GM19324 (cell line): ENCODE data around the gene POC1B.
A peak's percentile ranks its signal among the peaks of the same experiment; 100 is the strongest.

Experiments used
- ATAC-seq: cut with Tn5 transposase; IDR thresholded peaks from one replicate; pipeline ENCODE4 v1.9.1; 2021; ENCODE audit warnings: mild to moderate bottlenecking, moderate library complexity; ENCODE audit not compliant: unreplicated experiment, low FRiP score

The POC1B gene

GRCh38 chr12:89525824-89526770 is at the start of gene POC1B:
TSS of gene POC1B (minus strand) at chr12:89526047. CDS start at chr12:89525895, 152 bp downstream.
- ATAC-seq: peak; percentile 82

GRCh38 chr12:89575374-89575773 is 49.5 kb upstream of the POC1B start:
- no peak for ATAC-seq

DNA sequence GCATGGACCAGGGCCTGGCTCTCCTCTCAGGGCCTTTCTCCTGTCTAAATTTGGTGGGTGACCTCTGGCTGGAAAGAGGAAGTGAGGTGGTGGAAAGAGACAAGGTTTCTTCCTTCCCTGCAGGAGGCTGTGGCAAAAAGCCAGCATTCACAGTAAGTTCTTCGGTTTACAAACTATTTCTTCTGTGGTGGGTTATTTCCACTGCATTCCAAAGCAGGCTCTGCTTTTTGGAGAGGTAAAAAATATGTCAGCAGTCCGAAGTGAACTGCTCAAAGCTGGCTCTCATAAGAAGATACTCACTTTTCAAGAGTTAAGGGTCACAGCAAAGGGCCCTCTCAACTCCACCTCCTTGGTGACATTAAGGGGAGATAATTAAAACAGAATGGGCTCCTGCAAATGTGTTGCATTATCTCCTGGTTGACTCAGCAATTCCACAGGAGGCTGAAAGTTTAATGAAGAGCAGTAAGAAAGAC is 48.9 kb upstream of the POC1B start:
- ATAC-seq: no peak

- no peak for ATAC-seq
These were observed 47.4 kb upstream of the POC1B start for GRCh38 chr12:89573051-89573810.

- no peak for ATAC-seq
These were observed 45.8 kb upstream of the POC1B start for GRCh38 chr12:89571491-89572195.

DNA sequence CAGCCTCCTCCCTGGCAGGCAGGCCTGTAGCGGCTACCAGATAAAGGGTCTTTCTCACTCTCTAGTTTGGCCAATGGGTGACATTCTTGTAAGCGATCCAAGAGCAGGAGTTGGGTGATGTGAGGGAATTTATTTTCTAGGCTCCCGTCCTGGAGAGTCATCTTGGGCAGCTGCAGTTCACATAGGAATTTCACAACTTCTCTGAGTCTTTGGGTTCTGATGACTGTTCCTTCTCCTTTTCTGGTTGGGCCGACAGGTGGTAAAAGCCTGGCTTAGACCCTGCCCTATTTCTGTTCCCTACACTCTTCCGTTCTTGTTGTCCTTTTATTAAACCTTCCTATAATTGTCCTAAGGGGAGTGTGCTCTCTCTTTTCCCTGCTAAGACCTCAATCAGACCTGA is 42.6 kb upstream of the POC1B start:
- ATAC-seq: no peak

DNA sequence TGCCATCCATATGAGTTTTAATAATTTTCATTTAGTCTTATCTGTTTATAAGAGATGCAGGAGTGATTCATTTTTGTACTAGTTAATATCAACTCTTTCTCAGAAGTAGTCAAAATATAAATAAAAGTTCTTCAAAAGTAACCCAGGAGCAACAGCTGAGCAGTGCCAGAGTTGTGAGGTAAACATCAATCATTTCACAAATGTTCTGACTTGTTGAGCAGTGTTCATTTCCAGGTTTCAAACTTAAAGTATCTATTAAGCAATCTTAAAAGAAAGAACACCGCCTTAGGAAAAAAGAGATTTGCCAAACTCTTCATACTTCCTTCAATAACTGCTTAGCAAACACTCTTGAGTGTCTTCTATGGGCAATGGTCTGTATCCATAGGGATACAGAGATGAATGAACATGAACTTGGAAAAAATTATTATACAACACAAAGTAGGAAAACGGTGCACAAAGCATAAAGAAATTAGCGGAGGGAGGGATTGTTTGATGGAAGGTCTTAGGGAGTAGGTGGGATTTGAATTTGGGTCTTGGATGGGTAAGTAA is 41.9 kb upstream of the POC1B start:
- ATAC-seq: no peak

GRCh38 chr12:89566615-89567014 is 40.8 kb upstream of the POC1B start:
- no peak for ATAC-seq

DNA sequence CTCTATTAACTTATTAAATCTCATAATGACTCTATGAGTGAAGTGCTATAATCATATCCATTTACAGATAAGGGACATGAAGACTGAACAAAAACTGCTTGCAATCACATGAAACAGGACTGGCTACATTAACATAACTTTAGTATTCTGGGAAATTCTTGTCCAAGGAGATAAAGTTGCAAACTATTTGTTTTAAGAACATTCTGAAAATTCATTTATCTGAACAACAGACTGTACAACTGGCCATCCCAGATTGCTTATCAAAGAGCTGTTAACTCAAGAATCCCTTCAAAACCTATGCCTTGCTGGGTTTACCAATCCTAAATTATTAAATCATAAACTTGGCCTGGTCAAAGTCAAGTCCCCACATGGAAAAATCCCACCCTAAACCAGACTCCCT is 39.2 kb upstream of the POC1B start:
- no peak for ATAC-seq

DNA sequence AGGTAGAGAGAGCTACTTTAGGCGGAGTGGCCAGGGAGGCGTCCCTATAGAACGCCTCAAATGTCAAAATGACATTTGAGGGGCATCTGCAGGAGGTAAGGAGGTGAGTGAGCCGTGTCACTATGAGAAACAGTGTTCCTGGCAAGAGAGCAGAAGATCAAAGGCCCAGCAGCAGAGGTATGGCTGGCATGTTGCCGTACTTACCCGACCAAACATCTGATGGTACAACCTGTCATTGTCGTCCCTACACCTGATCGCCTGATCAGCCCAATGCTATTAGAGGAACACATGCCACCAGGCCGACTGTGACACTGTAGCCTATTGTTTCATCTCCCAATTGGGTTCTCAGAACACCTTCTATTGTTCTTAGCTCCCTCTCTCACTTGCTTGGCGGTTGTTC is 33.9 kb upstream of the POC1B start:
- no peak for ATAC-seq

- no peak for ATAC-seq
These were observed 31.1 kb upstream of the POC1B start for GRCh38 chr12:89556976-89557375.

DNA sequence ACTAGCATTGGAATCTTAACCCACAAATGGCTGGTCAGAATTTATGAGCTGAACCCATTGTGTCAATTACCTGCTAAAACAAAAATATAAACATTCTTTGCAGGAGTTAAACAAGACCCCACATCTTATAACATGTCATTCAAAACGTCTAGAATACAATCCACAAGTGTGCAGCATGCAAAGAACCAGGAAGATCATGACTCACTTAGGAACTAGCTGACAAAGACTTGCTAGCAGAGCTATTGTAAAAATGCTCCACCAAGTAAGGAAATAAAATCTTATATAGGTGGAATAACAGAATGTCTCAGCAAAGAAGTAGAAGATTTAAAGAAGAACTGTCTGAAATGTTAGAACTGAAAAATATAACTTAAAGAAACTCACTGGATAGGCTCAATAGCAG is 26.5 kb upstream of the POC1B start:
- ATAC-seq: no peak

GRCh38 chr12:89551747-89552146 is 25.9 kb upstream of the POC1B start:
- no peak for ATAC-seq

DNA sequence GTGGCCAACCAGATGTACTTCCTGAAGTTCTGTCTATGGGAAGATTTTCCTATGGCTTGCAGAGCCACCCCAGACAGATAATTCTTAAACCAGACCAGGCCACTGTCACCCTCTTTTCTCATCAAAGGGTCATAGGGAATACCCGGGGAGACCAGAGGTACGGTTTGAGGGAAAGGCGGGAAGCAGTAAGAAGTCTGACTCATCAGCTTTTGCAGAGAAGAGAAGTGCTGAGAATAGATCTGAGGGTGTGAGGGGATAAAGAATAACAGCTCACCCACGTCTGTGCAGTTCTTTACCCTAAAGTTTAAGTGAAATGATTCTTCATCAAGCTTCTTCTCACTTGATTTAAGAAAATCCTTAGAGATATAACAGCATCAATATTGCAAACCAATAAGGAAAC is 21.3 kb upstream of the POC1B start:
- no peak for ATAC-seq

GRCh38 chr12:89546151-89546550 is 20.3 kb upstream of the POC1B start:
- ATAC-seq: no peak

- ATAC-seq: no peak
These were observed 18.9 kb upstream of the POC1B start for GRCh38 chr12:89544681-89545184.

DNA sequence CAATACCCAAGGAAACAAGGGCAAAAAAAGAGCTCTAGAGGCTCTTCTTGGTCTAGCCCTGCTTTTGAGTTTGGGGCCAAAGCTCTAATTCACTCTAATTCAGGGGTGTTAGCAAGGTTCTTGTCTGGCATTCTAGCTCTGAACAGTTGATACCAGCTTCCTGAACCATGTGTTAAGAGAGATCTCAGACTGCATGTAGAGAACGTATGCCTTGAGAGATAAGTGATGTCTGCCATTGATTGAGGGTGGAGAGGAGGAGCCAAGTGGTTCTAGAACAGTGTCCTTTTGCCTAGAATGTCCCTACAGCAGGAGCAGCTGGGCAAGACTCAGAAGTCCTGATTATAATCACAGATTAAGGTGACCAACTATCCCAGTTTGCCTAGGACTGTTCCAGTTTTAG is 18.2 kb upstream of the POC1B start:
- ATAC-seq: no peak

- ATAC-seq: peak; percentile 79
These were observed 17.2 kb upstream of the POC1B start for GRCh38 chr12:89542912-89543592.

GRCh38 chr12:89542236-89542635 is 16.4 kb upstream of the POC1B start:
- no peak for ATAC-seq

GRCh38 chr12:89540586-89540985 is 14.7 kb upstream of the POC1B start:
- no peak for ATAC-seq
